D721Med (cell line): ENCODE results near the gene CYTH3.

Source experiments
- DNase-seq: peaks from one replicate; pipeline ENCODE4 v3.0.0; 2011; ENCODE audit warnings: low spot score; ENCODE audit not compliant: insufficient read length
- FAIRE-seq: peaks from 2 replicates; lab custom pipeline; 2011; peaks lifted over from hg19 to GRCh38; lab: Jason Lieb, UNC
- CTCF ChIP-seq: IDR thresholded peaks from 2 replicates; pipeline ENCODE4 v1.5.1; 2012; ENCODE audit warnings: mild to moderate bottlenecking, control low read depth; ENCODE audit not compliant: insufficient read depth; ENCODE audit errors: missing control alignments

The CYTH3 gene

DNA sequence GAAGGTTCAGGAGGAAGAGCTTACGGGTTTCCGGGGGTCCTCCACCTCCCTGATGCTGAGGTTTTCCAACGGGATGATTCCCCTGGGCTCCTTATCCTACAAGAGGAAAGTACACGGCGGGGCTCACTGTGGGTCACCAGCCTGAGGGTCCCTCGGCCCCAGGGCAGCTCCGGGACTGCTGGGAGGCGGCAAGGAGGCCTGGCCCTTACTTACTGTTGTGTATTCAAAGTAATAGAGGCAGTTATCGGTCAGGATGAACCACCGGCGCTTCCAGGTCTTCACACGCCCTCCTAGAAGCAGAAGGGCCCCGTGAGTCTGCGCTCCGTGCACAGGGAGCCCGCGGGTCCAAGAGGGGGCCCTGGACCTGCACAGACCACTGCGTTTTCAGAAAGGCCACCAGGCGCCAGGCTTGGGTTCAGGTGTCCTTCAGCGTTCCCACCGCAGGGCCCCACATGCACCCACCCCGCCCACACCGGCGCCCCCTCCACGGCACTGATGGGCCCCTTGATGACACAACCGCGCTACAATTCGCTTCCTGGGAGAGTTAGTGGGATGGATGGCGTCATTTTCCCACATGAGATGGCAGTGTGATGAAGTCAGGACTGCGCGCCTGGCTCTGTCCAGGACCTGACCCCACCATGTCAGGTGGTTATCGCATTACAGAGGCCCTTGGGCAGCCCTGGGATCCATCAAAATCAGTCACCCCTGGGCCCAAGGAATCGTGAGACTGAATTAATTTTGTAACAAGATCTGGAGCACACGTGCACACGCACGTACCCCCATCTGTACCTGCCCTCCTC, 106.7 kb downstream of the CYTH3 start:
- DNase-seq, result no peak
- FAIRE-seq, result no peak
- no peak for TF ChIP-seq CTCF

DNA sequence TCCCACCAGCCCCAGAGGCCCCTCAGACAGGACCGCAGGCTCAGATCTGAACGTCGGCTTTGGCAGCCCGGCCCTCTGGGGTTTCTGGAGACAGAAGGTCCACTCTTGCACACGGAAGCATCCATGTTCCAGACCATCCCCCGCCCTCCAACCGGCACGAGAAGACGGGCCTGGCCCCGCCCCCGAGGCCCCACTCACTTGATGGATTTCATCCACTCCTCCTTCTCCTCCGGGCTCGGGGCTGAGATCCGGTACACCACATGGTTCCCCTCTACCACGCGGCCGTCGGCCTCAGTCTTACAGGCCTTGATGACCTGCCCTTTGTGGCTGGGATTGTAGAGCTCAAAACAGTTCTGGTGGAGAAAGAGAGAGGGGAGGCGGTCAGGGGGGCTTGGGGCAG, 107.3 kb downstream of the CYTH3 start:
- no peak for TF ChIP-seq CTCF
- FAIRE-seq, result no peak
- DNase-seq, result no peak

DNA sequence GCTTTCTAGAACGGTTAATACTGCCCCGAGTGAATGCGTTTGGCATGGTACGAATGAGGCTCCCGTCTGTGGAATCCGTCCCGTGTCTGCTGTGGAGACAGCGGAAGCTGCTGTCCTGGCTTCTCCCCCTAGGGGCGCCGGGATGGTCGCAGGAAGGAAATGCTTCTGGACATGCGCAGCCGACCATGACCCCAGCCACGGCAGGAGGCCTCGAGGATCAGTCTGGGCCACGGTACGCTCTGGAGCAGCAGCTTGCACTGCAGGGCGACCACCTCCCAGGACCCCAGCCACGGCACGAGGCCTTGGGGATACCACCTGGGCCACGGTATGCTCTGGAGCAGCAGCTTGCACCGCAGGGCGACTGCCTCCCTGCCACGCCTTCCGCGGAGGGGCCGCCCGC, 107.9 kb downstream of the CYTH3 start:
- no peak for DNase-seq
- no peak for FAIRE-seq
- no peak for TF ChIP-seq CTCF

- no peak for FAIRE-seq
- no peak for TF ChIP-seq CTCF
- DNase-seq, result no peak
Observed at GRCh38 chr7:6164010-6164409, 108.4 kb downstream of the CYTH3 start.

DNA sequence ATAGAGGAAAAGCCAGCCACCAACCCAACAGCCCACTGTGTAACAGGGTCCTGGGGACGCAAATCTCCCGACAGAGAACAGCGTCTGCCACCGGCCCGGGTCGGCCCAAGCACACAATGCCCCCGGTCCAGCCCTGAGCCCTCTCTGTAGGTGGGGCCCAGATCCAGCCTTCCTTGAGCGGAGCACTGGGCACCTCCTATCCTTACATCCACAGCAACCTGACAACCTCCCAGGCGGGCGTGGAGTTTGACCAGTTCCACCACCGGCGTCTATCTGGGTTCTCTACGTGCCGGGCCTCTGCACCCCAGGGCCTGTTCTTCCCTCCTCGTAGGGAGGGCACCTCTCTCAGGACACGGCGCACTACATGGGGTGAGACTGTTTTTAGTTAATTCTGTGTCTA, 109.0 kb downstream of the CYTH3 start:
- FAIRE-seq (no peak), DNase-seq (no peak)
- no peak for TF ChIP-seq CTCF

DNA sequence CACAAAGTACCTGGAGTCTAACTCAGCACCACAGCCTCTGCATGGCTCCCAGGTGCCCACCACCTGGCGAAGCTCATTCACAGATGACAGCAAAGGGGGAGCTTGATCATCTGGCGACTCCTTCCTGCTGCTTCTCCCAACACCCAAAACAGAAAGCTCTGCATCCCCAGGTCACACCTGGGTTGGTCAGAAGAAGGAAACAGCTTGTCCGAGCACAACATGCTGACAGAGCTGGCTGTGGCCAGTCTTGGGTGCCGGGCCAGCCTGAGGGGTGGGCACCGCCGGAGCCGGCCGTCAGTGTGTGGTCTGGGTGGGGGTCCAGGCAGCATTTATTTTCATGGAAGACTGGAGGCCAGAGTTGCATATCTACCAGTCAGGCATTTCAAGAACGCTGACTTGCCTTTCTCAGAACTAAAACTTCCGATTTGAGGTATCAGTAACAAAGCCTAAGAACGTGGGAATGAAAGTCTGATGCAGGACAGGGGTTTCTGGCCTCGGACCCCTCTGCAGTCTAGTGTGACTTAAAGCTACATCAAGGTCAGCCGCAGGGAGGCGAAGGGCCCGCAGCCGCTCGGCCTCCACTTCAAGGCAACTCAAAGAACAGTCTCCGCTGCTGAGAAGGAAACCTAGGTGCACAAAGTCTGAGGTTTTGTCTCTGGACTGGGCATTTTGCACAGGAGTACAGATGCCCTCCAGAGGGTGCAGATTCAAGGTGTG, 109.6 kb downstream of the CYTH3 start:
- DNase-seq (no peak), FAIRE-seq (no peak)
- TF ChIP-seq CTCF, result no peak

- no peak for TF ChIP-seq CTCF
- no peak for FAIRE-seq
- no peak for DNase-seq
Observed at GRCh38 chr7:6162331-6162620, 110.1 kb downstream of the CYTH3 start.
